ENCODE measurements around the gene BCL10. TPM values are rescaled to one million over a fixed set of nuclear protein-coding genes. Genes with fewer than 3 reads are reported as not detected.

BCL10 gene
- total RNA-seq, 4 donors from 2014 or later, result 34.2 to 65.5 (median 56.5) TPM

DNA sequence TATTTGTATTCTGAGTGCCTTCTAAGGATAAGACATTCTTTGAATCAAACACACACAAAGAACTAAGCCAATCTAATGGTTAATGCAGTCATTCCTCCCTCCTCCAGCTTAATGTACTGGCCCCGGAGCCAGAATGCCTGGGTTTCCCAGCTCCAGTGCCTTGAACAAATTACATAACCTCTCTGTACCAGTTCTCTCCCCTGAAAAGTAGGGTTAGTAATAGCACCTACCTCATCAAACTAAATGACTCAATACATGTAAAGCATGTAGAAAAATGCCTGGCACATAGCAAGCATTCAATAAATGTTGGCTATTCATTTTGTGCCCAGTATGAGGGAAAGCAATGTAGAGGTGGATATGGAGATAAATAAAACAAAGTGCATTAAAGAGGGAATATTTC lies 31.0 kb downstream of the BCL10 start:
- Histone ChIP-seq H3K27me3 (no peaks in the 10 kb centered on the region), H3K27ac (peak overlapping the region; percentile 13 to 65 (median 46)), H3K4me1 (peaks cover 0 to 23% (median 4%) of the 10 kb centered on the region in 4 donors), H3K36me3 (no peaks in the 10 kb centered on the region), H3K9me3 (no peaks in the 10 kb centered on the region), H3K4me3 (no peak overlapping the region)
- WGBS, 2 donors (ENCODE audit: low coverage in 1 of 2), result 63% methylated on average over 1 of the region's 1 CpG; no CpG with 5 or more reads in 1 of the 2 donors
- TF ChIP-seq EP300 (IDR thresholded peaks at IDR 0.05; ENCODE audit: low read depth), result no peak
- TF ChIP-seq POLR2A (IDR thresholded peaks at IDR 0.05), result no peak
- no peak for TF ChIP-seq POLR2AphosphoS5 (IDR thresholded peaks at IDR 0.05)
- TF ChIP-seq, protein P1, sequence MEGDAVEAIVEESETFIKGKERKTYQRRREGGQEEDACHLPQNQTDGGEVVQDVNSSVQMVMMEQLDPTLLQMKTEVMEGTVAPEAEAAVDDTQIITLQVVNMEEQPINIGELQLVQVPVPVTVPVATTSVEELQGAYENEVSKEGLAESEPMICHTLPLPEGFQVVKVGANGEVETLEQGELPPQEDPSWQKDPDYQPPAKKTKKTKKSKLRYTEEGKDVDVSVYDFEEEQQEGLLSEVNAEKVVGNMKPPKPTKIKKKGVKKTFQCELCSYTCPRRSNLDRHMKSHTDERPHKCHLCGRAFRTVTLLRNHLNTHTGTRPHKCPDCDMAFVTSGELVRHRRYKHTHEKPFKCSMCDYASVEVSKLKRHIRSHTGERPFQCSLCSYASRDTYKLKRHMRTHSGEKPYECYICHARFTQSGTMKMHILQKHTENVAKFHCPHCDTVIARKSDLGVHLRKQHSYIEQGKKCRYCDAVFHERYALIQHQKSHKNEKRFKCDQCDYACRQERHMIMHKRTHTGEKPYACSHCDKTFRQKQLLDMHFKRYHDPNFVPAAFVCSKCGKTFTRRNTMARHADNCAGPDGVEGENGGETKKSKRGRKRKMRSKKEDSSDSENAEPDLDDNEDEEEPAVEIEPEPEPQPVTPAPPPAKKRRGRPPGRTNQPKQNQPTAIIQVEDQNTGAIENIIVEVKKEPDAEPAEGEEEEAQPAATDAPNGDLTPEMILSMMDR (IDR thresholded peaks at IDR 0.05), result no peak
- in situ Hi-C loops (cut with MboI; ENCODE audit: low pct_ligation_motif_present in 1 of 4, low pct_unique_long_range_greater_than_20kb in 1 of 4, low sequenced_read_pairs in 3 of 4) (loop anchor here in 3 of 4 donors (10.0 to 25.0 kb wide), 3 partner anchors 141 to 301 kb away; no protein-coding TSS in a partner anchor), intact Hi-C loops (cut with DNase I; ENCODE audit: low total_unique reads) (no loop called here)
- DNase-seq, result no peak

DNA sequence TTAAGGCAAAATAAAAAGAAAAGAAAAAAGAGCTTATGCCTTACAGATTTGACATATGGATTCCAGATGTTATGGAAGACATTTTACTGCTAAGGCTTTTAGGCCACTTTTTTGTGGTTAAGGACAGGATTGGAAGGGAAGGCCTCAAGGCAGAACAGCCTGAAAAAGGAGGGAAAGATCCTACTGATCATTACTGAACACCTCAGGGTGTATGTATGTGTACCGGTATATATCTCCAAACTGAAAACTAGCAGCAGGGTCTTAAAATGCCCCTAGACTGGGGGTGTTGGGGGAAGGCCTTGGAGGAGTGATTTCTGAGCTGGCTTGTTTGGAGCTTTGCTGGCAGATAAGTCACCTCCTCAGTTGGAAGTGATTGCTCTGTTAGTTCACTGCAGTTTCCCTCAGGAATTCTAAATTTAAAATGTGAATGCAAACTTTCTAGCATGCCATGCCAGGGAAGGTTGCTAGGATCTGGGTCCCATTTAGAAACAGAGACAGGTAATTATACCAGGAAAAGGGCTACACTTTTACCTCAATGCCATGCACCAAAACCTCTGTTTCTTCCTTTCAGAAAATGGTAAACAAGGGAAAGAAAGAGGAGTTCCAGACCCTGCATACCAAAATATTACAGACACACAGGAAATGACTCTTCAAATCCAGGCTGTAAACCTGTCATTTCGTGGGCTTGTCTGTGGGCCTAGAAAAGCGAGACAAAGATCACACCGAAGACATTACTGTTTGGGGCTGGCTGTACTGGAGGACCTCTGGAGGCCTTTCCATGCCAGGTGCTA lies 32.0 kb downstream of the BCL10 start:
- Histone ChIP-seq H3K27me3 (no peaks in the 10 kb centered on the region), H3K9me3 (no peaks in the 10 kb centered on the region), H3K4me1 (peaks cover 0 to 25% (median 4%) of the 10 kb centered on the region in 4 donors), H3K4me3 (no peak overlapping the region), H3K36me3 (no peaks in the 10 kb centered on the region), H3K27ac (peak overlapping the region; percentile 35 to 65 (median 54))
- TF ChIP-seq, protein P1 (IDR thresholded peaks at IDR 0.05), result no peak
- TF ChIP-seq POLR2AphosphoS5 (IDR thresholded peaks at IDR 0.05) (peak in 2 of 3 donors; percentile 53 to 55), POLR2A (IDR thresholded peaks at IDR 0.05) (no peak), EP300 (IDR thresholded peaks at IDR 0.05; ENCODE audit: low read depth) (no peak)
- in situ Hi-C loops (cut with MboI; ENCODE audit: low pct_ligation_motif_present in 1 of 4, low pct_unique_long_range_greater_than_20kb in 1 of 4, low sequenced_read_pairs in 3 of 4), result loop anchor here (5.0 to 25.0 kb wide), 4 partner anchors 140 to 300 kb away; no protein-coding TSS in a partner anchor
- no peak for DNase-seq
- intact Hi-C loops (cut with DNase I; ENCODE audit: low total_unique reads), result no loop called here
- 35 to 50% methylated on average over 1 to 4 of the region's 4 CpGs for WGBS, 2 donors (ENCODE audit: low coverage in 1 of 2)

DNA sequence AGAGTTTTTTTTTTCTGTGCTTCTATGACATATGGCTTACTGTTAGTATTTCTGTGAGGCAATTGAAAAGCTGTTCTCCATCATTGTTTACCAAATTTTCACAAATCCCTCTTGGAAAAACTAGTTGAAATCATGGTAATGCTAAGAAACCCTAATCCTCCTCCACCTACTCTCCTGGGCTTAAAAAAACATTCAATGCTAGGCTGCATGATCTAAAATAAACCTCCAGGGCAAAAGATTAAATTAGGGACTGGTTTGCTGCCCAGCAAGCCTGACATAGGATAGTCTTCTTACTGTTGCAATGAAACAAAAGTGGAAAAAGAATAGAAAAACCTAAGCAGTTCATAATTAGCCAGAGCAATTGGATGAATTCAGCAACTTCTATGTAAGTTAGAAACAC lies 33.1 kb downstream of the BCL10 start:
- no peak for DNase-seq
- in situ Hi-C loops (cut with MboI; ENCODE audit: low pct_ligation_motif_present in 1 of 4, low pct_unique_long_range_greater_than_20kb in 1 of 4, low sequenced_read_pairs in 3 of 4) (loop anchor here (5.0 to 25.0 kb wide), 4 partner anchors 139 to 299 kb away; no protein-coding TSS in a partner anchor), intact Hi-C loops (cut with DNase I; ENCODE audit: low total_unique reads) (no loop called here)
- Histone ChIP-seq H3K36me3 (no peaks in the 10 kb centered on the region), H3K9me3 (no peaks in the 10 kb centered on the region), H3K27me3 (no peaks in the 10 kb centered on the region), H3K4me3 (no peak overlapping the region), H3K4me1 (peaks cover 0 to 25% (median 4%) of the 10 kb centered on the region in 4 donors), H3K27ac (peak overlapping the region; percentile 1 to 65 (median 54))
- no peak for TF ChIP-seq POLR2A (IDR thresholded peaks at IDR 0.05)
- no peak for TF ChIP-seq EP300 (IDR thresholded peaks at IDR 0.05; ENCODE audit: low read depth)
- TF ChIP-seq, protein P1 (IDR thresholded peaks at IDR 0.05), result no peak
- no peak for TF ChIP-seq POLR2AphosphoS5 (IDR thresholded peaks at IDR 0.05)

DNA sequence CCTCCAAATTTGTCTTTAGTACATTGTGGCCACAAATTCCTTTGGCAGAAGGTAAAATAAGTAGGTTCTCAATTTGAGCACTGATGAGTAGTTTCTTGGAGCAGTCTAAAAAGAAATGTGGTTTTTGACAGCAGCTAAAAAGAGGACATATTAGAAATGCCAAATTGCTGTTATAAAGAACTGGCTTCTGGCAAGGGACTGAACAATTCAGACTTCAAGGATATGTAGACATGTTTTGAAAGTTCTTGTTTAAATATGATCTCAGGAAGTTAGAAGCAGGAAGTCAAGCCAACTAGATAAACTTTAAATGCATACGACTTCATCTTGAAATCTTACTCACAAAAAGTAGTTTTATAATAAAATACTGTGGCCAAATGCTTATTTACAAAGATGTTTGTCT lies 35.8 kb downstream of the BCL10 start:
- in situ Hi-C loops (cut with MboI; ENCODE audit: low pct_ligation_motif_present in 1 of 4, low pct_unique_long_range_greater_than_20kb in 1 of 4, low sequenced_read_pairs in 3 of 4), result loop anchor here (5.0 to 25.0 kb wide), 4 partner anchors 136 to 296 kb away; no protein-coding TSS in a partner anchor
- H3K9me3 ChIP-seq, result no peaks in the 10 kb centered on the region
- H3K4me3 ChIP-seq, result no peak overlapping the region
- H3K36me3 ChIP-seq, result no peaks in the 10 kb centered on the region
- no peak for TF ChIP-seq EP300 (IDR thresholded peaks at IDR 0.05; ENCODE audit: low read depth)
- TF ChIP-seq POLR2A (IDR thresholded peaks at IDR 0.05), result no peak
- TF ChIP-seq, protein P1 (IDR thresholded peaks at IDR 0.05), result no peak
- no peak for TF ChIP-seq POLR2AphosphoS5 (IDR thresholded peaks at IDR 0.05)
- no peak for DNase-seq
- no peaks in the 10 kb centered on the region for H3K27me3 ChIP-seq
- intact Hi-C loops (cut with DNase I; ENCODE audit: low total_unique reads), result no loop called here
- peaks cover 0 to 25% (median 4%) of the 10 kb centered on the region in 4 donors for H3K4me1 ChIP-seq
- peak overlapping the region in 3 of 4 donors; percentile 37 to 67 (median 50) for H3K27ac ChIP-seq
- WGBS, 2 donors (ENCODE audit: low coverage in 1 of 2), result 0 to 3% methylated on average over 1 of the region's 1 CpG

All from transverse colon (tissue), 4 donors.